ENCODE results near the gene PMEPA1. TPM values are rescaled to one million over a fixed set of nuclear protein-coding genes. Genes with fewer than 3 reads are reported as not detected.

Gene PMEPA1
- total RNA-seq, 2 experiments from 2014 or later: 0.37 TPM; not detected in 1

DNA sequence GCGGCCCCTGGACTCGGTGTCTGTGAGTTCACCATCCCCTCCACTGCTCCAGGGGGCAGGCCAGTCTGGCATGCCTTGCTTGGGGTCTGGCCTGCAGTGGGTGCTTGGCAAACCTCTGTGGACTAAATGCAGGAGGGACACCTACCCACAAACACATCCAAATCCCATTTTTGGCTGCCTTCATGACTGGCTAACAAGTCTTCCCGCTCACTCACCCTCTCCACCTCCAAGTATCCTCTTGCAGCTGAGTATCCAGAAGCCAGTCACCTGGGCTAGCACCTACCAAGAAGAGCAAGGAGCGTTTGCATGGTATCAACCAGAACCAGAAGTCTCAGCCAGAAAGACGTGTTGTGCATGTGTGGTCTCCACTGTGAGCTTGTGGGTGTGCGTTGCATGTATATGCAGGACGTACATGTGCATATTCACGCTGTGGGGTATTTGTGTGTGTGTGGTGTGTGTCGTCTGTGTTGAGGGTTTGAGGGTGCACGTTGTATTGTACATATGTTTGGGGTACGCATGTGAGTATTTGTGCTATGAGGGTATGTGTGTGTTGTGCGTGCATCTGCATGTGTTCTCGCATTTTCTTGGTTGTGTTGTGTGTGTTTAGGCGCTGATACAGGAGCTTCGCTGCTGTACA is 5.6 kb upstream of the PMEPA1 start:
- ATAC-seq (no peak), DNase-seq (no peak)
- peaks cover 7% of the 10 kb centered on the region for H3K27me3 Mint-ChIP-seq (ENCODE audit: low read depth)
- CTCF ChIA-PET: no interaction called here
- peaks cover 12% of the 10 kb centered on the region for H3K4me1 Mint-ChIP-seq (ENCODE audit: low read depth)
- H3K27ac Mint-ChIP-seq: no peak overlapping the region
- H3K36me3 Mint-ChIP-seq (ENCODE audit: low read depth): no peaks in the 10 kb centered on the region
- no peak overlapping the region for H3K4me3 Mint-ChIP-seq
- H3K9me3 Mint-ChIP-seq (ENCODE audit: insufficient read depth): no peaks in the 10 kb centered on the region
- POLR2A ChIA-PET: no interaction called here

DNA sequence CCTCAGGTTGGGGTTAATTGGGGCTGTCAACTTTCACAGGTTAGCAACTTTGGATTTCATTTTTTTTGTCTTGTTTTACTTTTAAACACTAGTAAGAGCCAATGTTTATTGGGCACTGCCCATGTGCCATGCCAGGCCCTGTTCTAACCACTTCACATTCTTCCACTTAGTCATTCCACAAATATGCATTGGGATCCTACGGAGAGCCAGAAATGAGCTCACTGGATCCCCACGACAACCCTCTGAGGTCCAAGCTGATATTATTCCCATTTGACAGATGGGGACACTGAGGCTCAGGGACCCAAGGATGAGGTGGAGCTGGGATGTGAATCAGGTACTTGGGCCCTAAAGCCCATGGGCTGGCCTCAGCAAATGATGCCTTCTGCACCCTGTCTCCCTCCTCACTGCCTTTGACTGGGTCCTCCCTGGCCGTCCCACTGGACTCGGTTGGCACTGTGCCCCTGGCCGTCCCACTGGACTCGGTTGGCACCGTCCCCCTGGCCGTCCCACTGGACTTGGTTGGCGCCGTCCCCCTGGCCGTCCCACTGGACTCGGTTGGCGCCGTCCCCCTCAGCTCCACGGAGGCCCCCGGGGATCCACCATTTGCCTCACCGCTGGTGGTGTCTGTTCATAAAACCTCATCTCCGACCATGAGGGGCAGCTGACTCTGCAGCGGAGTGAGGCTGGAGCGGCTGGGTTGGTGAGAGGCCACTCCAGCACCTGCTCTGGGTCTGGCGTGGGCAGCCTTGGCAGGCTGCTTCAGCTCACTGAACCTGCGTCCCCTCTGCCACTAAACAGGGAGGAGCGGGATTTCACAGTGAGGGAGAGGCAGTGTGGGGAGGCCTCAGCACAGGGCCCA is 4.8 kb upstream of the PMEPA1 start:
- no peaks in the 10 kb centered on the region for H3K9me3 Mint-ChIP-seq (ENCODE audit: insufficient read depth)
- CTCF ChIA-PET: no interaction called here
- H3K4me1 Mint-ChIP-seq (ENCODE audit: low read depth): peaks cover 14% of the 10 kb centered on the region
- ATAC-seq: no peak
- no peak overlapping the region for H3K4me3 Mint-ChIP-seq
- no peak overlapping the region for H3K27ac Mint-ChIP-seq
- no peak for DNase-seq
- POLR2A ChIA-PET: no interaction called here
- no peaks in the 10 kb centered on the region for H3K36me3 Mint-ChIP-seq (ENCODE audit: low read depth)
- peaks cover 8% of the 10 kb centered on the region for H3K27me3 Mint-ChIP-seq (ENCODE audit: low read depth)

DNA sequence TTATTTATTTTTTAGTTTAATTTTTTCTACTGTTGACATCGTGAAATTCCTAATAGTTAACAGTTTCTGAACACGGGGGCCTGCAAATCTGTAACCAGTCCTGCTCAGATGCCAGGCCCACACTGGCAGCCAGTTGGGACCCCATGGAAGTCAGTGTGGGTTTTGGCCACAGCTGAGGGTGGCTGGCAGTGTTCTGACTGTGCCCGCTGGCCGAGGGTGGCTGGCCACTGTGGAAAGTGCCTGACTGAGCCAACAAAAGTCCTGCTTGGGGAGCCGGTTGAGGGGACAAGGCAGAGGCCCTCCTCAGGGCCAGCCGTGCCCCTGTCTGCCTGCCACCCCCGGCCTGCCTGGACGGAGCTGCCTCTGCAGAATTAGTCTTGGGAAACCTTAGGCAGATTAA is 4.1 kb upstream of the PMEPA1 start:
- H3K27me3 Mint-ChIP-seq (ENCODE audit: low read depth): peaks cover 8% of the 10 kb centered on the region
- POLR2A ChIA-PET: no interaction called here
- no peaks in the 10 kb centered on the region for H3K36me3 Mint-ChIP-seq (ENCODE audit: low read depth)
- peaks cover 14% of the 10 kb centered on the region for H3K4me1 Mint-ChIP-seq (ENCODE audit: low read depth)
- H3K27ac Mint-ChIP-seq: no peak overlapping the region
- ATAC-seq (no peak), DNase-seq (no peak)
- no peaks in the 10 kb centered on the region for H3K9me3 Mint-ChIP-seq (ENCODE audit: insufficient read depth)
- H3K4me3 Mint-ChIP-seq: no peak overlapping the region
- CTCF ChIA-PET: no interaction called here

DNA sequence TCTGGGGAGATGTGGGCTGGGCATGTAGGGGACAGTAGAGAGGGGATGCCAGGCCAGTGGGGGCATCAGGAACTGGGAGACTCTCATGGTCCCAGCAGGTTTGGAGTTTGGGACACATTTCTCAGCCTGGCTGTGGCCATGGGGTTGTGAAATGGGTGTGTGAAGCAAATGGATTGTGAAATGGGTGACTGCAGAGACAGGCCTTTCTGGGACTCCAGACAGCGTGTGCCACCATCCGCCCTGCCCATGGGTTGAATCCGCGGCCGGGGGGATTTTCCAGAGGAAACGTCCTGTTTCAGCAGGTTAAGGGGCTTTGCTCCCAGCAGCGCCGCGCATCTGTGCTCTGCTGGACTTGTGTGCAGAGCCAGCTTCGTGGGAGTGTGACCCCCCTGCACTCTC is 3.7 kb upstream of the PMEPA1 start:
- peaks cover 3% of the 10 kb centered on the region for H3K36me3 Mint-ChIP-seq (ENCODE audit: low read depth)
- H3K9me3 Mint-ChIP-seq (ENCODE audit: insufficient read depth): no peaks in the 10 kb centered on the region
- H3K4me1 Mint-ChIP-seq (ENCODE audit: low read depth): peaks cover 16% of the 10 kb centered on the region
- no peak for ATAC-seq
- ChIA-PET CTCF (no interaction called here), POLR2A (no interaction called here)
- no peak overlapping the region for H3K27ac Mint-ChIP-seq
- peaks cover 12% of the 10 kb centered on the region for H3K27me3 Mint-ChIP-seq (ENCODE audit: low read depth)
- H3K4me3 Mint-ChIP-seq: no peak overlapping the region
- DNase-seq: no peak

DNA sequence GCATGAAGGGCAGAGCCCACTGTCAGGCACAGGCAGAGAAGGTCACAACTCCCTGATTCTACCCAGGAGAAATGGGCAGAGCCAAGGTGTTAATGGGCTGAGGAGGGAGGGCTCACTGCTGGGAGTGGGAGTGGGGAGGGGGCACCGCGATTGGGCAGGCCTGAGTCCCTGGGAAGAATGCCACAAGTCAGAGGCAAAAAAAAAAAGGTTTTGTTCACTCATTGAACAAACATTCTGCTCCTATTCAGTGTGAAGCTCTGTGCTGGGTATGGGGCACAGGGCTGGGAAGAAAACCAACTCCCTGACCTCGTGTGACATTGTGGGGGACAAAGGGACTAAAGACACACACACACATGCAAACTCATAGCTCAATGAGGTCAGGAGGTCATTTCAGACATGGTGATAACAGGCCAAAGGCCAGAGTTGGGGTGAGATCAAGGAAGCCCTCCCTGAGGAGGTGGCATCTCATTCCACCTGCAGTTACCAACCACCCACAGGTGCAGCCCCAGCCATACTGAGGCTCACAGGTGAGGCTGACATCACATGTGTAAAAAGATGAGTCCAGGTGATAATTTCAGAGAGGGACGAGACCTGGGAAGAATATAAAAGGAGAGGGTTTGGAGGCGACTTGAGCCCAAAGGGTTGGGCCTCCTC is 3.2 kb upstream of the PMEPA1 start:
- Mint-ChIP-seq H3K4me3 (no peak overlapping the region), H3K4me1 (ENCODE audit: low read depth) (peaks cover 17% of the 10 kb centered on the region), H3K27me3 (ENCODE audit: low read depth) (peaks cover 18% of the 10 kb centered on the region), H3K9me3 (ENCODE audit: insufficient read depth) (no peaks in the 10 kb centered on the region), H3K36me3 (ENCODE audit: low read depth) (peaks cover 5% of the 10 kb centered on the region), H3K27ac (no peak overlapping the region)
- ChIA-PET CTCF (no interaction called here), POLR2A (no interaction called here)
- no peak for DNase-seq
- no peak for ATAC-seq

DNA sequence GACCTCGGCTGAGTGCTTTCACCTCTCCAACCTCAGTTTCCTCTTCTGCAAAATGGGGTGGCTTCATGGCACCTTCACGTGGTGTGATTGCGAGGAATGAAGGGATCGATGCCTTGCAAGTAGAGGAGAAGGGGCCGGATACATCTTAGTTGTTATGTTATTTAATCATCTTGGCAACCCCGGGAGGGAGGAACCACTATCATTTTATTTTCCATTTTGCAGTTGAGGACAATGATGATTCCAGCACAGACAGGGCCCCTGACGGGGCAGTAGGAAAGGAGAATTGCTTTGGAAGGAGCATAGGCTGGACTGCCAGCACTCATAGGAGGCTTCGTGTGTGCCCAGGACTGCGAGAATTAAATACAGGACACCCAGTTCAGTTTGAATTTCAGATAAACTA is 2.5 kb upstream of the PMEPA1 start:
- Mint-ChIP-seq H3K27ac (no peak overlapping the region), H3K4me3 (no peak overlapping the region), H3K9me3 (ENCODE audit: insufficient read depth) (no peaks in the 10 kb centered on the region), H3K27me3 (ENCODE audit: low read depth) (peaks cover 21% of the 10 kb centered on the region), H3K4me1 (ENCODE audit: low read depth) (peaks cover 13% of the 10 kb centered on the region), H3K36me3 (ENCODE audit: low read depth) (peaks cover 5% of the 10 kb centered on the region)
- DNase-seq: no peak
- ChIA-PET POLR2A (no interaction called here), CTCF (no interaction called here)
- no peak for ATAC-seq

DNA sequence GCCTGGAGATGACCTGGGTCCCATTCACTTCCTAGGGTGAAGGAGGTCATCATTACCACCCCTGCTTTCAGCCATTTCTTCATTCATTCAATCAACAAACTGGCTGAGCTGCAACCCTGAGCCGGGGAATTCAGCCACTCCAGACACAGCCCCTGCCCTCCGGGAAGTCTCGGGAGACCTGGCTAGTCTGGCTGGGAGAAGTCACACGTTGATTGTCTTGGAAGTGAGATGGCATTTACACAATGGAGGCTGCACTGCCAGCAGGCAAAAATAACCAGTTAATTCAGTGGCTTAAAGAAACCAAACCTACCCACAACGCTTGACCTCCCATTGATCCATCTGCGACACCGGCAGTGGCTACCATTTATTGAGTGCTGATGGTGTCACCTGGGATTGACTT is 2.0 kb upstream of the PMEPA1 start:
- H3K9me3 Mint-ChIP-seq (ENCODE audit: insufficient read depth): no peaks in the 10 kb centered on the region
- ChIA-PET CTCF (interaction anchor here (0.9 to 1.7 kb wide), 2 partner anchors 30 to 93 kb away, joined by 3 to 4 read pairs; no protein-coding TSS in a partner anchor), POLR2A (no interaction called here)
- peaks cover 17% of the 10 kb centered on the region for H3K4me1 Mint-ChIP-seq (ENCODE audit: low read depth)
- no peak for ATAC-seq
- H3K4me3 Mint-ChIP-seq: no peak overlapping the region
- no peak for DNase-seq
- peaks cover 26% of the 10 kb centered on the region for H3K27me3 Mint-ChIP-seq (ENCODE audit: low read depth)
- H3K36me3 Mint-ChIP-seq (ENCODE audit: low read depth): peaks cover 5% of the 10 kb centered on the region
- no peak overlapping the region for H3K27ac Mint-ChIP-seq

DNA sequence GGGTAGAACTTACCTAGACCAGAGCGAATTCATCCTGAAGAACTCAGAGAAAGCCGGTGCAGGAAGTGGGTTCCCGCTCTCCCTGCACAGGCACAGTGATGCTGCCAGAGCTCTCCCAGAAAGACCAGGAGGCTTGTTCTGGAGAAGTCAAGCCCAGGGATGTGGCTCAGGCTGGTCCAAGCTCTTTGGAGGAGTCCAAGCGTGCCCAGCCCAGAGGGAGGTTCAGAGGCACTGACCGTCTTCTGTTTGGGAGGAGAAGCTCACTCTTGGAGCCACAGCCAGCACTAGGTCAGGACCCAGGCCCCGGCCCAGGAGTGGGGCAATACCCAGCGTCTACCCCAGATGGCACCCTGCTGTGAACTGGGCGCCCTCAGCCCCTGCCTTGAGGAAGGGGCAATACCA is 1.5 kb upstream of the PMEPA1 start:
- CTCF ChIA-PET: interaction anchor here (0.9 to 1.7 kb wide), 4 partner anchors 30 to 115 kb away, joined by 3 to 5 read pairs (median 4); no protein-coding TSS in a partner anchor
- no peaks in the 10 kb centered on the region for H3K9me3 Mint-ChIP-seq (ENCODE audit: insufficient read depth)
- no peak overlapping the region for H3K4me3 Mint-ChIP-seq
- POLR2A ChIA-PET: no interaction called here
- DNase-seq: no peak
- H3K36me3 Mint-ChIP-seq (ENCODE audit: low read depth): peaks cover 5% of the 10 kb centered on the region
- ATAC-seq: no peak
- peaks cover 17% of the 10 kb centered on the region for H3K4me1 Mint-ChIP-seq (ENCODE audit: low read depth)
- H3K27me3 Mint-ChIP-seq (ENCODE audit: low read depth): peaks cover 27% of the 10 kb centered on the region
- H3K27ac Mint-ChIP-seq: no peak overlapping the region

DNA sequence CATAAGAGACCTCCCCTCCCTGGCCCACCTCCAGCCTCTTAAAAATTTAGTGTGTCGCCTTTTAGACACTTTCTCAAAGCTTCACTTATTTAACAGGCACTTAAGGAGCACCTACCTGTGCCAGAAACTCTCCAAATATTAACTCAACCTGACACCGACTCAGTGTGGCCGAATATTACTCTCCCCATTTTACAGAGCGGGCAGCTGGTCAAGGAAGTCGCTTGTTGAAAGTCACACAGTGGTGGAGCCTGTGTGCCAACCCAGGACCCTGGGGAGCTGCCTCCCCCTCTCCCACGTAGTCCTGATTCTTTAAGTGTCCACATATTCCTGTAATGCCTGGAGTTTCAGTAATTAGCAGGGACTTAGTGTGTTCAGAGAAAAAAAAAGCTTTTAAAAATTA is 1.0 kb upstream of the PMEPA1 start:
- H3K36me3 Mint-ChIP-seq (ENCODE audit: low read depth): peaks cover 5% of the 10 kb centered on the region
- peak overlapping the region; percentile 73 for H3K4me3 Mint-ChIP-seq
- H3K9me3 Mint-ChIP-seq (ENCODE audit: insufficient read depth): no peaks in the 10 kb centered on the region
- POLR2A ChIA-PET: interaction anchor here (0.6 kb wide), 1 partner anchor 522 kb away, joined by 3 read pairs; no protein-coding TSS in a partner anchor
- peaks cover 27% of the 10 kb centered on the region for H3K27me3 Mint-ChIP-seq (ENCODE audit: low read depth)
- DNase-seq (no peak), ATAC-seq (no peak)
- no peak overlapping the region for H3K27ac Mint-ChIP-seq
- H3K4me1 Mint-ChIP-seq (ENCODE audit: low read depth): peaks cover 17% of the 10 kb centered on the region
- CTCF ChIA-PET: interaction anchor here (0.9 to 1.7 kb wide), 6 partner anchors 12 to 114 kb away, joined by 3 to 7 read pairs (median 4); no protein-coding TSS in a partner anchor

DNA sequence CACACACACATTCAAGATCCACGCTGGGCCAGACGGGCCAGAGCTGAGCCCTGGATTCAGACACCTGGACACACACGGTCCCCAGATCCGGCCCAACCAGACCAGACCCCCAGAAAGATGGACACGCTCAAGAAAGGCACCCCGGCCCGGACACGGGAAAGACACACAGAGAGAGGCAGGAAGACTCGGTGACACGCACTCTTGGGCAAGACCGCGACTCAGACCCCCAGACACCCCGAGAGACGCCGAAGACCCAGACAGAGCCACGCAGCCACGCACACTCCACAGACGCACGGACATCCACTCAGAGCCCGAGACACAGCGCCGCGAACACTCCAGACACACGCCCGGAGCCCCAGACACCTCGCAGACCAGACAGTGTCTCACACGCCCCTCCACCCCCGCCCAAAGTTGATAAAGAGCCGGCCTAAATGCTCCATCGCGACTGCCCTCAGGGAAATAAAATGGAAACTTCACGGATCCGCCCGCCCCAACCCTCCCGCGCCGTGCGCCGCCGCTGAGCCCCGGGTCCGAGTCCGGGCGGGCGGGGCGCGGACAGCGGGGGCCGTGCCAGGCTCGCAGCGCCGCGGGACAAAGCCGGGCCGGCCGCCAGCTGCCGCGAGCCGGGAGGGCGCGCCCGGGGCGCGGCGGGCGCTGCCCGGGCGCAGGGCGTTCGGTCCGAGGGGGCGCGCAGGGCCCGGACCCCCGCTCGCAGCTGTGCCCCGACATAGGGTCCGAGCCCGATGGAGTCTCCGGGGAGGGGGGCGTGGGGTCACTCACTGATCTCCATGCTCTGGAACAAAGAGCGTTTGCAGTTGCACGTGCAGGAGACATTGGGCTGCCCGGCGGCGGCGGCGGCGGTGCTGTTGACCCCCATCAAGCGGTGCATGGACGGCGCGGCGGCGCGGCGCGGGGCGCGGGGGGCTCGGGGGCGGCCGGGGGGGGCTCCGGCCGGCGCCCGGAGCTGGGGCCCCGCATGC is 831 bp downstream of the PMEPA1 start:
- no peak for ATAC-seq
- DNase-seq: no peak
- Mint-ChIP-seq H3K36me3 (ENCODE audit: low read depth) (peaks cover 5% of the 10 kb centered on the region), H3K27me3 (ENCODE audit: low read depth) (peaks cover 27% of the 10 kb centered on the region), H3K4me1 (ENCODE audit: low read depth) (peaks cover 17% of the 10 kb centered on the region), H3K27ac (peak overlapping the region; percentile 37), H3K4me3 (peak overlapping the region; percentile 68), H3K9me3 (ENCODE audit: insufficient read depth) (no peaks in the 10 kb centered on the region)
- ChIA-PET CTCF (interaction anchor here (1.6 kb wide), 1 partner anchor 86 kb away, joined by 5 read pairs; no protein-coding TSS in a partner anchor), POLR2A (no interaction called here)
